Activated naive CD4-positive, alpha-beta T cell treated with anti-CD3 and anti-CD28 coated beads, Interleukin-2, amount 10 ng/mL, durations not matched to agents 5 hours and 36 hours (primary cell): ENCODE results near the gene CAPN2. TPM values are rescaled to one million over a fixed set of nuclear protein-coding genes. Genes with fewer than 3 reads are reported as not detected.

Experiments
- total RNA-seq, 2 experiments: library from RNA; stranded (reverse); gene quantifications; one replicate each; pipeline ENCODE4 v1.2.3, GENCODE V29; 2021

Gene CAPN2
- total RNA-seq: 100 to 1,000 TPM; 147 TPM

GRCh38 chr1:223712194-223712849, at the start of gene CAPN2:
CAPN2 (plus strand) TSS chr1:223712539; CDS start chr1:223712641, 102 bp downstream.

GRCh38 chr1:223665592-223666312, 46.6 kb upstream of the CAPN2 start, which contains the start of gene CAPN8:
CAPN8 (minus strand) TSS chr1:223665701; CDS start chr1:223665646, 55 bp downstream.

Other genes with a start within 250 kb of the CAPN2 start
- not detected for gene CAPN8, start 46.8 kb upstream of the CAPN2 start, total RNA-seq
- gene TP53BP2, start 133.4 kb downstream of the CAPN2 start, total RNA-seq: 10 to 100 TPM; 31.4 to 32.3 TPM